Nephron progenitor cell (in vitro differentiated cells): ENCODE measurements around the gene FAM111A.

ENCODE experiments used
- DNase-seq: peaks from one replicate; pipeline ENCODE4 v3.0.0; 2021
- H3K27ac Mint-ChIP-seq: 2 replicates; pipeline ENCODE4 v1.8.0; 2021; ENCODE audit warnings: mild to moderate bottlenecking, moderate library complexity, mixed read lengths
- H3K27me3 Mint-ChIP-seq: 2 replicates; pipeline ENCODE4 v1.8.0; 2021; ENCODE audit warnings: mild to moderate bottlenecking, low read depth, mixed read lengths; ENCODE audit not compliant: poor library complexity
- H3K36me3 Mint-ChIP-seq: 2 replicates; pipeline ENCODE4 v1.8.0; 2021; ENCODE audit warnings: low read depth, mixed read lengths
- H3K4me1 Mint-ChIP-seq: 2 replicates; pipeline ENCODE4 v1.8.0; 2021; ENCODE audit warnings: mixed read lengths
- H3K4me3 Mint-ChIP-seq: 2 replicates; pipeline ENCODE4 v1.8.0; 2021; ENCODE audit warnings: mild to moderate bottlenecking, moderate library complexity, mixed read lengths
- H3K9me3 Mint-ChIP-seq: 2 replicates; pipeline ENCODE4 v1.8.0; 2021; ENCODE audit warnings: mild to moderate bottlenecking, moderate library complexity, mixed read lengths
- CTCF ChIP-seq: fragments of 200-600 bp; sonication (generic); IDR thresholded peaks from 2 replicates; pipeline ENCODE4 v1.5.0; 2021; ENCODE audit warnings: antibody characterized with exemption

Gene FAM111A

GRCh38 chr11:59181746-59182456 lies 39.2 kb downstream of the FAM111A start:
- H3K36me3 Mint-ChIP-seq, result peaks cover 48% of the 10 kb centered on the region
- H3K4me3 Mint-ChIP-seq, result no peak overlapping the region
- H3K9me3 Mint-ChIP-seq, result peaks cover 9% of the 10 kb centered on the region

DNA sequence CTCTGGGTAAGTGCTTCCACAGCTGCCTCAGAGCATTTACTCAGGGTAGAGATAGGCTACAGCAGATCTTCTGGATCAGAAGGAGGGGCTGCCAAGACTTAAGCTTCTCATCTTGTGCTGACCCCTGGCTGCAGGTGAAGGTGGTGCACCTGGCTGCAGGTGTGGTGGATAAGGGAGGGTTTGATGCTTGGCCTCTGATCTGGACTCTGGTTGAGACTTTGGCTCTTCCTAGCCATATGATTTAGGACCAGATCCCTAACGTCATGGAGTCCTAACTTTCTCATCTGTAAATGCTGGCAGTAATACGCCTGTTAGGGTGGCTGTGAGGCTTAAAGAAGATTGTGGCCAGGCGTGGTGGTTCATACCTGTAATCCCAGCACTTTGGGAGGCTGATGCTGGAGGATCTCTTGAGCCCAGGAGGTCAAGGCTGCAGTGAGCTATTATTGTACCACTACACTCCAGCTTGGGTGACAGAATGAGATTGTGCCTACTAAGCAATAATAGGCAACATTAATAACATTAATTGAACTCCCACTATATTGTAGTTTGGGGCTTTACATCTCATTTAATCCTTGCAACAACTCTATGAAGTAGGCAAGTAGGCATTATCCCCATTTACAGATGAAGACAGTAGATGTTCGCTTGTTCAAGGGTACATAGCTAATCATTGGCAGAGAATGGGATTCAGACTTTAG lies 39.9 kb downstream of the FAM111A start:
- DNase-seq, result no peak
- Mint-ChIP-seq H3K4me3 (no peak overlapping the region), H3K27ac (no peak overlapping the region), H3K4me1 (peaks cover 23% of the 10 kb centered on the region), H3K9me3 (peaks cover 9% of the 10 kb centered on the region), H3K27me3 (peaks cover 5% of the 10 kb centered on the region), H3K36me3 (peaks cover 46% of the 10 kb centered on the region)
- peak; percentile 12 for TF ChIP-seq CTCF

More at GRCh38 chr11:59181746-59182456, 39.2 kb downstream of the FAM111A start:
- TF ChIP-seq CTCF, result no peak
- Mint-ChIP-seq H3K27ac (no peak overlapping the region), H3K27me3 (peaks cover 5% of the 10 kb centered on the region), H3K4me1 (peaks cover 19% of the 10 kb centered on the region)
- DNase-seq, result no peak

DNA sequence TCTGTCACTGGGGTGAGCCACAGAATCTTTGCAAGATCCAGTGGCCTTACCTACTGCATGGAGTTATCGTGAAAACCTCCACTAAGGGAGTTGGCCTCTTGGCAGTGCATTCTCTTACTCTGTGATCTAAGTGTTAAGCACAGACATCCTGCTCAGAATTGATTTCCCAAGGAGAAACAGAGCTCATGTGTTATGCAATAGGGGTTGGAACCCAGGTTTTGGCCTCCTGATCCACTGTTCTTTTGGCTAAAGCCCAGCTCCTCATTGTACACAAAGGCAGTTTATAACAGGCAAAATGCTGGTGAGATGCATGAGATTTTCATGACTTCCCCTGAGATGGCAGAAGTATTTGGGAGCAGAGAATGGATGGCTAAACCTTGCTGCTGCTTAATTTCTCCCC lies 41.1 kb downstream of the FAM111A start:
- Mint-ChIP-seq H3K9me3 (peaks cover 6% of the 10 kb centered on the region), H3K4me3 (no peak overlapping the region), H3K27ac (no peak overlapping the region), H3K27me3 (peaks cover 5% of the 10 kb centered on the region), H3K4me1 (peaks cover 23% of the 10 kb centered on the region), H3K36me3 (peaks cover 45% of the 10 kb centered on the region)
- no peak for DNase-seq
- TF ChIP-seq CTCF, result no peak

GRCh38 chr11:59184691-59185339 lies 42.2 kb downstream of the FAM111A start:
- peaks cover 1% of the 10 kb centered on the region for H3K9me3 Mint-ChIP-seq
- H3K27ac Mint-ChIP-seq, result peak overlapping the region; percentile 86
- no peak for DNase-seq
- peak overlapping the region; percentile 12 for H3K4me3 Mint-ChIP-seq
- no peak for TF ChIP-seq CTCF
- H3K36me3 Mint-ChIP-seq, result peaks cover 42% of the 10 kb centered on the region
- H3K27me3 Mint-ChIP-seq, result peaks cover 5% of the 10 kb centered on the region
- H3K4me1 Mint-ChIP-seq, result peaks cover 23% of the 10 kb centered on the region

DNA sequence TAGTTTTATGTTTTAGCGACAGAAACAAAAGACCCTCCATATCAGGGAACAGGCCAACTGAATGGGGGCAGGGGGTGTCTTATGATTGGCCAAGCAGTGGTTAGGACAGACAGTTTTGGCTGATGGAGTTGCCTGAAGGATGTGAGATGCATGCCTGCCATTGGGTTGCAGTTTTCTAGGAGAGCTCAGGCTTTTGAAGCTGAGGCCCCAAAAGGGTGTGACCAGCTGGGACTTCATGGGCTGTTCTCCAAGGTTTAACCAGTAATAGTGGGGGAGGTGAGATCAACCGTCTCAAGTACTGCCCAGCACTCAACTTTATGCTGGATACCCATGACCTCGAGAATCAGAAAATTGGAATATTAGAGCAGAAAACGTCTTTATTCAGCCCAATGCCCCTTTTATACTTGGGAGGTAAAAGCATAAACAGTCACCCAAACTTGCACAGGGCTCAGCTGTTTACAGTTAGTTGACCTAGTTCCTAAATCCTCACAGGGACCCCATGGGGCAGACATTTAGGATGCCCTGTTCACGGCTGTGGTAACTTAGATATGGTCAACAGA lies 42.8 kb downstream of the FAM111A start:
- Mint-ChIP-seq H3K9me3 (no peaks in the 10 kb centered on the region), H3K4me3 (no peak overlapping the region), H3K4me1 (peaks cover 23% of the 10 kb centered on the region), H3K36me3 (peaks cover 47% of the 10 kb centered on the region), H3K27me3 (peaks cover 5% of the 10 kb centered on the region), H3K27ac (peak overlapping the region; percentile 62)
- no peak for TF ChIP-seq CTCF
- no peak for DNase-seq
